HG02642 (cell line): ENCODE measurements around the gene UPK2.

Experiments
- ATAC-seq: cut with Tn5 transposase; IDR thresholded peaks from one replicate; pipeline ENCODE4 v1.9.1; 2021; ENCODE audit warnings: mild to moderate bottlenecking; ENCODE audit not compliant: unreplicated experiment, poor library complexity

UPK2 gene

DNA sequence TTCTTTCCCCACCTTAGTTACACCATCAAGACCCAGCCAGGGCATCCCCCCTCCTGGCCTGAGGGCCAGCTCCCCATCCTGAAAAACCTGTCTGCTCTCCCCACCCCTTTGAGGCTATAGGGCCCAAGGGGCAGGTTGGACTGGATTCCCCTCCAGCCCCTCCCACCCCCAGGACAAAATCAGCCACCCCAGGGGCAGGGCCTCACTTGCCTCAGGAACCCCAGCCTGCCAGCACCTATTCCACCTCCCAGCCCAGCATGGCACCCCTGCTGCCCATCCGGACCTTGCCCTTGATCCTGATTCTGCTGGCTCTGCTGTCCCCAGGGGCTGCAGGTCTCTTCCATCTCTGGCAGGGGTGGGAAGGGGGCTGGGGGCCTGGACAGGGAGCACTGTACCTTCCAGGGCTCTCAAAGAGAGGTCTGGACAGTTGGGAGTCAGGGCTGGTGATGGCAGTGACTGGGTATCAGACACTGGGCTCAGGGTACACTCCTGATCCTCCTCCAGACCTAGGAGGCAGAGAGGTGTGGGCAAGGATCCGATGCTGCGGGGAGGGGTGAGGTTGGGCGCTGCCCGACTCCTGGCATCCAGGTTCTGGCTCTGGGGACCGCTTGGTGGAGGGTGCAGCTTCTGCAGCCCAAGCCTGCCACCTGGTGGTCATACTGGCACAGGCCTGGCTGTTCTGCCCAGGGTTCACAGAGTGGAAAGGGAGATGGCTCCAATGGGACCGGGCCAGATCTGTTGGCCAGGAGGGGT, at the start of gene UPK2:
TSS of gene UPK2 (plus strand) at position 205 of the 753 bp plus-strand sequence. CDS start at position 258, 53 bp downstream.
- peak; percentile 76 for ATAC-seq

DNA sequence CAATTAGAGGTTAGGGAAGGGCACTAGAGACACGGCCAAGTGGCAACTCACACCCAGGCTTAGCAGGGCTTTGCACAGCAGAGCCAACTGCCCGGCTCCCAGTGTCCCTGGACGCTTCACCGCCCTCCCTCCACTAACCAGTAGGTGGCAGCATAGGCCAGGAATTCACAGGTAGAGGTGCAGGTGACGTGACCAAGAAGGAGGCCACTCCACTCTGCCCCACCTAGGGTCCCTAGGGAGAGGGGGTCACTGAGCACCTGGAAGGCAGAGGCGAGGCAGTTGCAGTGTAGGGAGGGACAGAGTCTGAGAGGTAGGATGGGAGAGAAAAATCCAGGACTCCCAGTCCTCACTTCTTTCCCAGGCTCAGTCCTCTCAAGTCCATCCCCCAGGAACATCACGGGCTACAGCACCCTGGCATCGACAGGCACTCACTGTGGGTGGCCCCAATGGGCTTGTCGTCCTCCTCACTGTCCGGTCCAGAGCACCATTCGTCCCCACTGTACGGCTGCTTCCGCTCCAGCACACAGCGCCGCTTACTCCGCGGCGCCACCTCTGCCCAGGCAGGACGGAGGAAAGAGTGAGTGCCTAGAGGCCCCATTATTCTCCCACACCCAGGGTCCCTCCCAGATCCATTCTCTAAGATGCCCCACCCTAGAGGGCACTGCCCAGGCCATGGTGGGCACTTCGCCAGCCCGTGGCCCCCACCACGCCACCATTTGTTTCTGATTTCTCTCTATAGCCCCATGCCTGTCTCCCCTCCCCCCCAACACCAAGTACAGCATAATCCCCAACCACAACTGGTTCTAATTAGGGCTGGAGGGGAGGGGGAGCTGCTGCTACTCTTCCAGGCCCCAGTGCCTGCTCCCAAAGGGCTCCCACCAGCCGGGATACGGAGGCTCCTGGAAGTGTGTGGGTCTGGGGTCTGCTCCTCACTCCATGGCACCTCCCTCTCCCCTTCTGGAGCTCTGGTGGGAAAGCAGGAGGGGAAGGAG, 48.8 kb upstream of the UPK2 start:
- peak; percentile 75 for ATAC-seq

DNA sequence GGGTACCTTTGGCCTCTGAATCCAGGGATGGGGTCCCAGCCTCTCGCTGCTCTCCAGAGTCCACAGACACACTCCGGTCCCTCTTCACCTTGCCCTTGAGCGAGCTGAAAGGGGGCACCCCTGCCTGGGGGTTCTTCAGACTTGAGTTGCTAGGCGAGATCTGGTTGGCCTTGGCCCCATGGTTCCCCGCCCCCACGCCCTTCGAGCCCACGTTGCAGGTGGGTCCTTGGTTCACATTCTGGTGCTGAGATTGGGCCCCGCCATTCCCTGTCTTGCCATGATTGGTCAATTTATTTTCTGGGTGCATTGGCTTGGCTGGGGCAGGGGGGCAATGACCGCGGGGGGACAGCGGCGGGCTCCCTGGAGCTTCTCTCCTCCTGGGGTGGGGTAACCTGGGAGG, 47.8 kb upstream of the UPK2 start:
- no peak for ATAC-seq

DNA sequence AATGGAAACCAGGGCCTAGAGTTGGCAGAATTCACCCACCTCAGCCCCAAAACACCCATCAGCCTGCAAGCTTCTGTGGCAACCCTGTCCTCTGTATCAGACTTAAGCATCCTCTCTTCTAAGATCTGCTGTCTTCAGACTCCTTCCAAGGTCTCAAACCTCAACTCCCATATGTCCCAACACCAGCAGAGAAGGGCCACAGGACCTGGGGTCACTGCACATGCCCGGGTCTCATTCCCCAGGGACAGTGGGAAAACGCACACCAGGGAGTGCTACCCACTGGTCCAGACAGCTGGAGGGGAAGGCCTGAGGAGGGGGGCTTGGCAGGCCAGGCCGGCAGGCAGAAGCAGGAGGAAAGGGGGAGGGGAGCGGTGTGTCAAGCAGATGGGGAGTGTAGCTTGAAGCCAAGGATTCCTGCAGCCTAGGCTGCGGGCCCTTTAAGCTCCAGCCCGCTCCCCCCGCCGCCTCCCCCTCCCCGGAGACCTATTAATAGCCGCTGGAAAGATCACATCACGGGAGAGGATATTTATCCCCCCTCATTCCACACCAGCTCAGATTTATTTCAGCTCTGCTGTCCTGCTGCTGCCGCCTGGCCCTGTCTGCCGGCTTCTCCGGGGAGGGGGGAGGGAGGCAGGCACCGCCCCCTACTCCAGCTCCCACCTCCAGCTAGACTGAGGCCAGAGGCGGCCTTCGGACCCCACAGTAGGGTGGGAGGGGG, 47.0 kb upstream of the UPK2 start:
- no peak for ATAC-seq

DNA sequence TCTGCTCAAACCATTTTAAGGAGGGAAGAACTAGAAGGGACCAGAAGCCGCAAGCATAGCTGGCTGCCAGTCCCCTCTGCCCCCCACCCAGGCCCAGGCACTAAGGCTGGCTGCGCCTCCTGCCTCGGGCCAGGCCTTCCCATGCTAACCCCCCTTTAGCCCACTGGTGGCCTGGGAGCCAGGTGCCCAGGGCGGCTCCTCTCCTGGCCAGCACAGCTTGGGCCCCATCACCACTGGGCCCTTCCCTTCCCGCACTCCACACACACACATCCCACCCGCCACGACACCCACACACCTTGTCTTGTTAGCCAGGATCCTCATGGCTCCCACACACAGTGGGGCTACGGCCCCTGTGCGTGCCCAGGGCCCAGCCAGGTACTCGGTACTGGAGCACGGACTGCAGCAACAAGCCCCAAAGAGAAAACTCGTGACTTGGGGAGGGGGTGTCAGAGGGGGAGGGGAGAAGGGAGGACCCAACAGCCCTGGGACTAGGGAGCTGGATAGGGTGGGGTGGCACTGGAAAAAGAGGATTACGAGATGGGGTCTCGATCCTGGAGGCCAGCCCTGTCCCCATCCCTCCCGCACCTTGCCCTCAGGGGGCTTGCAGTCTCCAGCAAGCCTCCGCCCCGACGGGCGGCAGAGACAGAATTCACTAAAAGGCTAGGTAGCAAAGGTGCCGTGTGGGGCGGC, 46.3 kb upstream of the UPK2 start:
- ATAC-seq = no peak

DNA sequence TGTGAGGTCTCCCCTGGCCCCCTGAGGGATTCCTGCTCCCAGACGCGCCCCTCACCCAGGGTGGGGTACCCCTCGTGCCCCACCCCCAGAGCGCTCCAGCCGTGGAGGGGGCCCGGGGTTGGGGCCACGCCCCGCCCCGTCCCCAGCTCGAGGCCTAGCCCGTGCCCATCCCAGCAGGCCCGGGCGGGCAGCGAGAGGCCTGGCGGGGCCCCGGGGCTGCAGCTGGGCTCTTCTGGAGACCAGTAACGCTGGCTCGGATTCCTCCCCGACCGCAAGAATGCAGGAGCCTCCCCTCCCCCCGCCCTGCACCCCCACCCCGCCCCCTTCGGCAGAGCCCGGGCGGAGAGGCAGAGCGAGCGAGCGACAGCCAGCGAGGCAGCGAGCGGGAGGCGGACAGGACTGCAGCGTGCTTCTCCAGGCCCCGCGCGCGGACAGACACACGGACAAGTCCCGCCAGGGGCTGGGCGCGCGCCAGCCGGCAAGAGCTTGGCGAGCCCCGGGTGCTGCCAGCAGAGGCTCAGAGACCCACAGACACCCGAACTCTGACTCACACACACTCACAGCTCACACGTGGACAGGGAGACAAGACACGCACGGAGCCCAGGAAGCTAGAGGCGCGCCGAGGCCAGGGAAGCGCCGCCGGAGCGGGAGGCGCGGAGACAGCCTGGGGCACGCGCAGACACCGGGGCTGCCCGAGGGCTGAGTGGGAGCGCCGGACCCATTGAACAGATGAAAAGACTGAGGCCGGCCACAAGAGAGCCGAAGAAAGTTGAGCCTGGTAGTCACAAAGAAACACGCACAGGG, 45.6 kb upstream of the UPK2 start:
- no peak for ATAC-seq

DNA sequence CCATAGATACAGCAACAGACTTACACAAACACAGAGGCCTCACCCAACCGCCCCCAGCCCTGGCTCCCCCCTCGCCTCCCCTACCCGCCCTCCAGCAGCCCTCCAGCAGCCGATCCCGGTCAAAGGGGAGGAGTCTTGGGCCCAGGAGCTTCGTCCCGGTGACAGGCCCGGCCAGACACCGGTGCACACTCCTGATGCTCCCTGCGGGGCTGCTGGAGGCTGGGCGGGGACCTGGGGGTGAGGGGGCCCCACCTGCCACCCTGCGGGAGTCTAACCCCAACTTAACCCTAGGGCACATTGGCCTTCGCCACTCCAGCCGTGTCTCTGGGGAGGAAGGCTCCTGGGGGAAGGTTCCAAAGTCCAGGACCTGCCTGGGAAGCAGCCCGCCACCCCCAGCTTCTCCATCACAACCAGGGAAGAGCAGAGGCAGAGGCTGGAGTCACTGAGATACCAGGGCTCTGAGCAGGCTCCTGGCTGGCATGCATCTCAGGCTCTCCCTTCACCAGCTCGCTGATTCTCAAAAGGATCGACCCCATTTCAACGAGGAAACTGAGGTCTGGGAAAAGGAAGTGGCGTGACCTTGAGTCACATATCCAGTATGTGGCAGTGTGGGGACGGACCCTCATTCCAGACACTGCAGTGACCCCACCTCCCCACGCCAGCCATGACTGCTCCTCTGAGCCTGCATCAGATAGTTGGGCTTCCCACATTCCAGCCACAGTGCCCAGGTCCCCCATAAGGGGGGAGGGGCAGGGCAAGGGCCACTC, 44.8 kb upstream of the UPK2 start:
- ATAC-seq = no peak

DNA sequence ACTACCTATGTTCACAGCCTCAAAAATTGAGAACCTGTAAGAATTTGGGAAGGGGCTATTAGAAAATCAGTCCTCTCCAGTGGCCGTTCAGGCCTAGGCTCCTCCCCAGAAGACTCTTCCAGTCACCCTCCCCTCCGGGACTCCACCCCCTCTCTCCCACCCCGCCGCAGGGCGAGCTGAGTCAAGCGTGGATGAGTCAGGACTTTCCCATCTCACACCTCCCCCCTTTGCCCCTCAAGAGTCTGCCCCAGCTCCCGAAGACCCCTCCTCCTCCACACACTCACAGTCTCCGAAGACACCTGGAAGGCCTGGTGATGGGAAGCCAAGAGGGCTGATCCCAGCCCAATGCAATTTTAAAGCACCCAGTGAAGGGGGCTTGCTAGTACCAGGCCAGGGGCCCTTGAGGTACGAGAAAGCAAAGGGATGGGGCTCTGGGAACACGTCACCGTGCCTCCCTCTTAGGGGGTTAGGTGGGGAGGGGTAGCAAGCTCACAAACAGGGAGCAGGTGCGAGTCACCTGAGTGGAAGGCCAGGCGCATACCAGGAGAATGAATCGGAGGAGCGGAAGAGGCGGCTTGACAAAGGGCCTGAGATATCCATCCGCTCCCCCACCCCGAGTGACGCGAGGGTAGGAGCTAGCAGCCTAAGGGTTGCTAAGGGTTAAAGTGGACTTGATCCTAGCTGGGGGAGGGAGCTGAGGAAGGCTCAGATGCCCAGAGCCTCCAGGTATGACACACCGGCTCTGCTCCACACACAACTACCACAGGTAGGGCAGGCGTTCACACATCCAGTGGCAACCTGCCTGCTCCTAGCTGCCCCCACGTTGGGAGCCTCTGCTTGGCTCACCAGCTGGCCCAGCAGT, 44.0 kb upstream of the UPK2 start:
- ATAC-seq = no peak

DNA sequence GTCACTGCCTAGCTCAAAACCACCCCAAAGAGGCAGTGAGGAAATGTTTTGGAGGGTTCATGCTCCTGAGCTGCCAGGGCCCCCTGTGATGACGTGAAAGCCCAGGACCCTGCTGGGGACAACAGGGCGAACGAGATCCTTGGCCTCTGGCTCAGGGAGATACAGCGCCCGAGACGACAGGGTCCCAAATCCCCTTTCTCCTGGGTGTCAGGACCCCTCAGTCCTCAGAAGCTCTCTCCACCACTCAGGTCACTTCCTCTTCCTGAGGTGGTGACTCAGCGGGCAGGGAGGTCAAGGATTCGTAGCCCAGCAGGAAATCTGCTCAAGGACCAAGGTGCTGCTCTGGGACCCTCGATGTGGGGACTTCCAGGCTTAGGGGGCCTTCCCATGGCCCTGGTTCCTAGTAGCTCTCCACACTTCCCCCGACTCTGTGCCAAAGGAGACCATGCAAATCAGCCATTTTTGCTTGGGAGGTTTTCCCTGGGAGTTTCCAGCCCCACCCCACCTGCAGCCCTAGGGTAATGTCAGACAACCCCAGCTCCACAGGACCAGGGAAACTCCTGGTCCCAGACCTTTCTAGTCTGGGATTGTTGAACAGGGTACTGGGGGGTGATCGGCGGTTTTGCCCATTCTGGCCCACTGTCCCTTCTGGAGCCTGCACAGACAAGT, 43.2 kb upstream of the UPK2 start:
- no peak for ATAC-seq

DNA sequence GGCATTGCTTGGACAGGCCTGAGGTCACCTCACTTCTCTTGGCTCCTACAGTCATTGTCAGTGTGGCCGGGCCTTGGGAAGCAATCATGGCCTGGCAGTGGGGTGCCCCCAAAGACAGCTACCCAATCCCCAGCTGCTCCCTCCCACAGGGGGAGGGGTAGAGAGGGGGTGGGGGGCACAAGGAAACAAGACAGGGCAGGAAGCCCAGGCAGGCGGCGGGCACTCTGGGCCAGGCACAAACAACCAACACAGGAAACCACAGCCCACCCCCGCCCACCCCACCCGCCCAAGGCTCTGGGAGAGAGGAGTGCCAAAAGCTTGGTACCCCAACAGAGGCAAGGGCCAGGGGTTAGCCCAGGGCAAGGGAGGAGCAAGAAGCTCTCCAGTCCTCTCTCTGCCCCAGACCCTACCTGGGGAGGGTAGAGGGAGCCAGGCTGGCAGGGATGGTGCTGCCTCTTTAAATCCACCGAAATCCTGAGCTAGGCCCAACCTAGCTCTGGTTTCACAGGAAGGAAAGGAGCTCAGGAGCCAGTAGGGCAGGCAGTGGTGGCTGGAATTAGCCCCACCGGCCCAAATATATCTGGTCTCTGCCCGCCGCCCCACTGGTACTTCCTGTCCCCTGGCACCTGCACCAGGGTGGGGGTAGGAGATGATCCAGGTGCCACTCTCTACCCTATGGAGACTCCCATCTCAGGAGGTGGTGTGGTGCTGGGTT, 42.5 kb upstream of the UPK2 start:
- no peak for ATAC-seq

DNA sequence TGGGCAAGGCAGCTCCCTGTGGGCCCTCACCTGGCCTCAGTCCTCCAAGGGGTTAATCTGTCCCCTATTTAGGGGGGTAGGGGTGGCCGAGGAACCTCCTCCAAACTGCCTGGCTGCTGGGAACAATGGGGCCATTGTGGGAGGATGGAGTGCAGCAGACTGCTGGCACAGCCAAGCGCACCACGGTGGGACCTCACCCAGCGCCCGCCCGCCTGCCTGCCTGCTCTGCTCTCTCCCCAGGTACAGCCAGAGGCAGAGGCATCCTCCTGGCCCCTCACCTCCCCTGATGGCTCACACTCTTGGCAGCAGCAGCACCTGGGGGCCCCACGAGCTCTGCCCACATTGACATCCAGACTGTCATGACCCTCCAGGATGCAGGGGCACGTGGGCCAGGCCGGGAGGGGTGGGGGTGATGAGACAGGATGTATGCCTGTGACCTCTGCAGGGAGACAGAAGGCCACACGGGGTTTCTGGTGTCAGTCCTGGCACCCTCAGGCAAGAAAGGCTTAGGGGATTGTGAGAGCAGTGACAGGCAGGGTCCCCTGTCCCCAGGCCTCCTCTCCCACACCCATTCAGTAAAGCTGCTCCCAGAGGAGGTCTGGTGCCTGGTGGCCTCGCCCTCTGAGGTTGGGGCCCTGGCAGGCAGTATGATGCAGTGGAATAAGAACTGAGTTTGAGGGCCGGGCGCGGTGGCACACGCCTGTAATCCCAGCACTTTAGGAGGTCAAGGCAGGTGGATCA, 41.8 kb upstream of the UPK2 start:
- ATAC-seq = no peak

DNA sequence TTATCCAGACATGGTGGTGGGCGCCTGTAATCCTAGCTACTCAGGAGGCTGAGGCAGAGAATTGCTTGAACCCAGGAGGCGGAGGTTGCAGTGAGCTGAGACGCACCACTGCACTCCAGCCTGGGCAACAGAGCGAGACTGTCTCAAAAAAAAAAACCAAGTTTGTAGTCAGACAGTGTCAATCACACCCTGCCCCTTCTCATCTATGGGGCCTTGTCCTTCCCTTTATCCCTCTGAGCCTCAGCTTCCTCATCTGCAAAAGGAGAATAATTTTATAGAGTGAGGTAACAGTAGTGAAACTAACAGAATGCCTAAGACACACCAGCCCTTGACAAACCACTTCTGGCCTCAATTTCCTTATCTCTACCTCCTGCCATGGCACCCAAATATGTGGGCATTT, 41.1 kb upstream of the UPK2 start:
- ATAC-seq = no peak

DNA sequence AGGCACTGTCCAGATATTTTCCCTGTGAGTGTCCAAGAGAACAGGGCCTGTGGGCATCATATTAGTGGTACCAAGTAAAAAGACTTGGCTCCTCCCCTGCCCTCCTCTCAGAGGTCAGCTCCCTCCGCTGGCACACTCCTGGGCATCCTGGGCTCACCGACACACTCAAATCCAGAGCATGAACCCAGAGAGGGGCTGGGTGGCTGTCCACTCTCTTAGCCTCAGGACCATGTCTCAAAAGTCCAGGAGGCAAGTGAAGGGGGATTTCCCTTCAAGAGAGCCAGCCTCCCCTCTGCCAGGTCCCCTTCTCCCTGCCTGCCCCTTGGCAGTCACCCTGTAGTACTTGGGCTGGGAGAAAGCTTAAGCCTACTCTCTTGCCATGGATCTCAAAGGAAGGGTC, 40.7 kb upstream of the UPK2 start:
- no peak for ATAC-seq

DNA sequence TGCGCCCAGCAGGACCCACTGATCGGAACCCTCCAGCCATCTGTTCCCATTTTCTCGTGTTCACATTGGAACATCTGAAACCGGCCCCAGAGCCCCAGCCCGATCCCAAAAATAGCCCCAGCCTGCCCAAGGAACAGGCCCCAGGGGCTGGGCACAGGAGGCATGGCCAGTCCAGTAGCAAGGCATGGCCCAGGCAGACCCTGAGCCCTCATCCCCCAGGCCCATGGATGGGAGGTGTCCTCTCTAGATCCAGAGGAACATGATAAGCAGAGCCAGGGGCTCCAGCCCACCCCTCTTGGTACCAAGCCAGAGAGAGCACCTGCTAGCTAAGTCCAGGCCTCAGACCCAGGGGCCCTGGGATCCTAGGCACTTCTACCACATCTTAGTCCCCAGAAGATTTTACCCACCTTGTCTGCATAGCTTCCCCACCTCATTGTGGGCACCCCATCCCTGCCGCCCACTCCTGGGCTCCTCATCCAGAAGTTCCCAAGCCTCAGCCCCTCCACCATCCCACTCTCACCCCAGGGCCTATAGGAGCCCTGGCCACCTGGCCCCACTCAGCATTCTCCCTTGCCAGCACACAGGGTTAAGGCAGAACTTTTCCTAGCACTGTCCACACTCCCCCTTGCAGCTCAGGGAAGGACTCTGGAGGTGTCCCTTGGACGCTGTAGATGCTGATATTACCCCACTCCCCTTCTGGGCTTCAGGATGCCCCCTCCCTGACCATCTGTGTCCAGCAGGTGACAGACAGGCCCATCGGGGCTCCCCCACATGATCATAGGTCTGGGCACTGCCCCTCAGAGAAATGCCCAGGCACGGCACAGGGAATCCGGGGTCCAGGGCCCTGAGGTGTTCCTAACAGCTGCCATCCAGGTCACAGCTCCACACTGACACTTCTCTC, 39.9 kb upstream of the UPK2 start:
- no peak for ATAC-seq

DNA sequence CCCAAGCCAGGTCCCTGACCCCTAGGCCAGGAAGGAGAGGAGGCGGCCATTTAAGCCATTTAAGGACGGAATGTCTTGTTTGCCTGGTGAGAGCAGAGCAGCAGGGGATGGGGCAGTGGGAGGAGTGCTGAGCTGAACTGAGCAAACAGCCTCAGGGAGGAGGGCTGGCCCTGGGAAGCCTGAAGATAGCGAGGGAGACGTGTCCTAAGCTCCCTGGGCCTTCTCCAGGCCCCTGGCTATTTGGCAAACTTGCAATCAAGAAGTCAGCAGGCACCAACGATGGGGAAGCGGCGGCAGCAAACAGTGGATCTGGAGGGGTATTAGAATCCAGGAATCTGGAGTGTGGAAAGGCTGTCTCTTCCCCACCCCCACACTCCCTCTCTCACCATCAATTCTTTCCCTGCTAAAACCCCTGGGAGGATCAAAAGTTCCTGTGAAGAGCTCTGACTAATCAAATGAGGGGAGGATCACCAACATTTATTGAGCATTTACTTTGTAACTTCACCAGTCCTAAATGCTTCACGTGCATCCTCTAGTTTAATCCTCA, 39.2 kb upstream of the UPK2 start:
- no peak for ATAC-seq
